GM18517 (cell line): ENCODE data around the gene AARS2.

Source experiments
- ATAC-seq: cut with Tn5 transposase; IDR thresholded peaks from one replicate; pipeline ENCODE4 v1.9.1; 2021; ENCODE audit warnings: mild to moderate bottlenecking, moderate library complexity; ENCODE audit not compliant: unreplicated experiment

The AARS2 gene

GRCh38 chr6:44263354-44264100 is 49.6 kb downstream of the AARS2 start:
- ATAC-seq = no peak

DNA sequence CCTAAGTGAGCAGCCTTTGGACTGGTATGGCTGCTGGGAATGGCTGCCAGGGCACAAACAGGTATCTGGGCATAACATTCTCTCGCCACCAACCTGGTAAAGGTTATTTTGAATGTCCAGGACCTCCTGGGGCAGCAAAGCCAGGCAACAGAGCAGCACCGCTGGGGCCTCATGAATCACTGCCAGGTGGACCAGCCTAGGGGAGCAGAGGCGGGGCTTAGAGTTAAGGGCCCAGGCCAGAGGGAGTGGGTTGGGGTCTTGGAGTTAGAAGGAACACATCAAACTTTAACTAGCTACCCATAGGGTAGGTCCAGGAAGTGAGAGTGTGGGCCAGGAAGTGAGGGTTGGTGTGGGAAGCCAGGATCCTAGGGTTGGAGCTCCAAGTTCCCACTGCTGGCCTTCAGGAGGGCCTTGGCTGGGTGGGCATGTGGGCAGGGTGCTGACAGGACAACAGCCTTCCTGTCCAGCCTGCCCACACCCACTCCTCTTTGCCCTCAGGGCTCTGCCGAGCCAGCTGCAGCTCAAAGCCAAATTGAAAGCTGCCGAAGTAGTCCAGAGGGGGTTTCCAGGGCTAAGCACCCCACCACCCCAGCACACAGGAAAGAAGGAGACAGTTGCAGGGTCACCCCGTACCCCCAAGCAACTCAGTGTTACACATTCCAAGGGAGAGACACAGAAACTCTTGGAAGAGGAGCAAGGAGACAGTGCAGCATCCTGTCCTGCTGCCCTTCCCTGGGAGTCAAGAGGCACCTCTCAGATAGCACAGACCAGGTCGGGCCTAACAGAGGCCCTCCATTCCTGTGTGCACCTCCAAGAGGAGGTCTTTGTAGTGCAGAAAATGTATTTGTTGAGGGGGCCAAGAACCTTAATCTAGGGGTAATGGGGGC is 50.4 kb downstream of the AARS2 start:
- no peak for ATAC-seq

DNA sequence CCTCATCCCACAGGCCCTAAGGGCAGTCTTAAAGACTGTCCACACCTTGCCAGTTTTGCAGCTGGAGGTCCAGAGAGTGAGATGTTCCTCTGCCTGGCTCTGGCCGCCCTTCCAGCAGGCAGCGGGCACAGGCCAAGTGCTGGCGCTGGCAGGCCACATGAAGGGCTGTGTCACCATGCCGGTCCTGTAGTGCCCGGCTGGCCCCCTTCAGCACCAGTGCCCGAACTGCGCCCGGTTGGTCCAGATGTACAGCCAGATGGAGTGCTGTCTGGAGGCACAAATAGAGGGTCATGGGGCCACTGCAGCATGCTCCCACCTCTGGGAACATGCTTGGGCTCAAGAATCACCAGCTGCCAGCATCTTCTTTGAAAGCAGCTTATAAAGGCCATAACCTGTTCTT is 51.6 kb downstream of the AARS2 start:
- no peak for ATAC-seq

DNA sequence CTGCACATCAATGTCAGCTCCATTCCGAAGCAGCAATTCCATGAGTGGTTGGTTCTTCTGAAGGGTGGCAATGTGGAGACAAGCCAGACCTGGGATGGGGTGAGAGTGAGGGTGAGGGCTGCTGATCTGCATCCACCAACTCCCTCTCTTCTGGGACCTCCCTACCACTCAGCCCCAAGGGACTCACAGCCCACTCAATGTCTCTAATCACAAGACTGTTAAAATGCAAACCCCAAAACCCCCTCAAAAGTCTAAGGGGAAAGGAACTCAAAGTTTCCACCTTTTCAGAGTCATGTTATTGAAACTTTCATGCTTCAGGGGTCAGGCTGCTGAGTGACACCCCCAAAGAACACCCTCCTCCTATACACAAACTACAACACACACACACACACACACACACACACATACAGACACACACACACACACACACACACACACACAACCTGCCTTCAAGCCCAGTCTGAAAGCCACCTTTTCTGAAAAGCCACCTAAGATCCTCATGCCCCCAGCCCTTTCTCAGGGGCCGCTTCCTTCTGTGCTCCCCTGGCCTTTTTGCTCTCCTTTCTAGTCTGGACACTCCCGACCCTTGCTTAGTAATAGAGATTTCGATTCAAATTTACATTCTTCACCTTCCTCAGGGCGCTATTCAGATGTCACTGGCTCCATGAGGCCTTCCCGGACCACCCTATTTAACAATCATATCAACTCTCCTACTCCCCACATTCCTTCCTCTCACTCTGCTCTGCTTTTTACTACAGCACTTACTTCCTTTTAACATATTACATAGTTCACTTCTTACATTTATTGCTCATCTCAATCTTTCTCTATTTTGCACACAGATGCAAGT is 52.5 kb downstream of the AARS2 start:
- no peak for ATAC-seq

DNA sequence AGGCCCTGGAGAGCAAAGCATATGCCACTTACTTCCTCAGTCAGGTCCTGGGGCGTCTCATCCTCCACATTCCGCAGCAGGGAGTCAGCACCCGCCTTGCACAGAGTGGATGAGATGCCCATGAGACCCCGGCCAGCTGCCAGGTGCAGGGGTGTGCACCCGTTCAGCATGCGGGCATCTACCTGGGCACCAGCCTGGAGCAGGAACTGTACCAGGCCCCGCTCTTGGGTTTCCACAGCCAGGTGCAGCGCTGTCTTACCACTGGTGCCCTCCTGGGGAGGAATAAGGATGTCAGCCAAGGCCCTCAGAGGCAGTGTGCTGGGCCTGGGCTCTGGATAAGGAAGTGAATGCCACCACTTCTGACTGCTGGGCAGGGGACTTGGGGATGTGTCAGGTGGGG is 53.1 kb downstream of the AARS2 start:
- ATAC-seq = no peak

- ATAC-seq = no peak
Measured at GRCh38 chr6:44258921-44259320, 54.2 kb downstream of the AARS2 start.

DNA sequence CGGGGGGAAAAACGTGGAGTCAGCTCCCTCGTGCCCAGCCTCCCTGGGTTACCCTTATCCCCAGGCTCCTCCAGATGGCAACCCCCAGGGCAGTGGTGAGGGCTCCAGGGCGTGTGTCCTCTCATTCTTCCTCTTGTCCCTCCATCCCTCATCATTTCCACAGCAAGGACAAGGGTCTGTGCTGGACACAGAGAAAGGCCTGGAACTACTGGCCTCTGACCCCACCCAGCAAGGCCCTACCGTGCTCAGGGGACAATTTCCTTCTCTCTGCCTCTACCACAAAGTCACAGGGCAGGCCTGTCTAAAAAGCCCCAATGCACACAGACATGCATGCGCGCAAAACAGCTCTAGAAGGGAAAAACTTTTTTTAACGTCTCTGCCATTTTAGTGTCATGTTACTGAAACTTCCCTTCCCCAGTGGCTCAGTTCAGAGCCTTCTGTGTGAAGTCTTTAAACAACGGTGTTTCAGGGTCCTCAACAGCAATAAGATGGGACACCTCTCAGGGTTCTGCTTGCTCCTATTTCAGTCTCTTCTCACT is 54.8 kb downstream of the AARS2 start:
- ATAC-seq = no peak

GRCh38 chr6:44257753-44258324 is 55.3 kb downstream of the AARS2 start:
- peak; percentile 28 for ATAC-seq

- ATAC-seq = peak; percentile 29
Measured at GRCh38 chr6:44257025-44257752, 56.0 kb downstream of the AARS2 start, which contains the start of gene SLC35B2. Gene SLC35B2 (minus strand): TSS chr6:44257528. CDS start chr6:44257410, 118 bp downstream.

DNA sequence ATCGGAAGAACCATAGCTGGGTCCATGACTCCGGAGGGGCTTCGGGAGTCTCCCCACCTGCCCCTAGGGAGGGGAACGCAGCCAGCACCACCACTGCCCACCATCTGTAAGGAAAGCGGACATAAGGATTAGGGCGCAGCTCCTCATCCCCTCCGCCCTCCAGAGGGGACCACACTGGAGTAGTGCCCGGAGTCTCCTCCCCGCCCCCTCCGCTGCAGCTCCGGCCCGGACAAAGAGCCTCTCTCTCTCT is 56.4 kb downstream of the AARS2 start:
- no peak for ATAC-seq

GRCh38 chr6:44255871-44256774 is 57.0 kb downstream of the AARS2 start:
- no peak for ATAC-seq

DNA sequence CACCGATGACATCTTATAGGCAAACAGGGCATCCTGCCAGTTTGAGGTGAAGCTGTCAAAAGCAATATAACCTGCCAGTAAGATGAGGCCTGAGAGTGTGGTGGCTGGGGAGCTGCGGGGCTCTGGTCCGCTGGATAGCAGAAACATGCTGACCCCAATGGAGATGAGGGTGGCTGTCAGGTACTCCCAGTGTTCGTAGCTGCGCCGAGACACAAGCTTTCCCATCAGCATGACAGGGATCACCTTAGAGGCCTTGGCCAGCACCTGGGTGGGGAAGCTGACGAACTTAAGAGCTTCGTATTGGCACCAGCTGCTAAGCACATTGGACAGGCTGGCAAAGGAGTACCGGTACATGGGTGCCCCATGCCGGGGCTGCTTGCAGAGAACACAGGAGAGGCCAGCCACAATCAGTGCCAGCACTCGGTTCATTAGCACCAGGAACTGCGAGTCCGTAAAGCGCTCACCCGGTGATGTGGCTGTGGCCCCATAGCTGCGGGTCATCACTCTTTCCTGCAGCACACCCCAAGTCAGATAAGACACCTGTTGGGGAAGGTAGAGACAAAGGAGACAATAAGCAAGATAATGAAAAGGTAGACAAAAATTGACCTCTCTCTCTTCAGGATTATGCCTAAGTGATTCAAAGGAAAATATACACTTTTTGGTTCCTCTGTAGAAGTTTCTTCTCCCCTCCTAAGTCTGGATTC is 57.9 kb downstream of the AARS2 start:
- no peak for ATAC-seq

DNA sequence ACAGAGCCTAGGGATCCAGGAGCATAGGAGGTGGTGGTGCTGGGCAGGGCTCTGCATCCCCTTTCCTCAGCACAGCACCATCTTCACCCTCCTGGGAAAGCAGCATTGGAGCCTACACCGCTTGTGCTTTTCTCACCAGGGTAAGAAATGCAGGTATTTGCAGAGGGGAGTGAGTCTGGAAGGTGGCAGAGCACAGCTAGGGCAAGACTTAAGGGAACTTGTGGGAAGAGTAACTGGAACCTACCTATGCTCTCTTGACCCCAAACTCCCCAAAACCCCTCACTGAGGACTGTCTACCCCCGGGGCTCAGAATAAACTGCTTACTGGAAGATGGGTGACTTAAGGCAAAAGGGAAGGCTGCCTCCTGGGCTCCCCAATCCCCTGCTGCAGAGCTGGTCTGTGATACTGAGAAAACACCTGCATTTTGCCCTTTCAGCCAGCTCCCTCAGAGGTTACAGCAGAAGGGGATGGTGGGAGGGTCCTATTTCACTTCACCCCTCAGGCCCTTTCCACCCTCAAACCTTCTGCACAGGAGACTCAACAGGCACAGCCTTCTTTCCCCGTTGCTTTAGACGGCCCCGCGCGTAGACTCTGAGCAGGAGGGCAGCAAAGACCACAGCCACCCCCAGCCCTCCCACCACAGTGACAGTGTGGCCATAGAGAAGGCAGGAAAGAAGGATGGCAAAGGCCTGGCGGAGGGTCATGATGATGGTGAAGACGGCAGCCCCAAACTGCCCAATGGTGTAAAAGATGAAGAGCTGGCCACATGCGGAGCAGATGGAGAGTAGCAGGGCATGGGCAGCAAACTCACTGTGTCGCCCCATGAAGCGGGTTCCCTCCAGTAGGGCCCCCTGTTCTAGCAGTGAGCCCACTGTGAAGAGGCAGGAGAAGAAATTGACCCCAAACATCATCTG is 58.7 kb downstream of the AARS2 start:
- no peak for ATAC-seq

GRCh38 chr6:44253307-44254101 is 59.6 kb downstream of the AARS2 start:
- no peak for ATAC-seq

DNA sequence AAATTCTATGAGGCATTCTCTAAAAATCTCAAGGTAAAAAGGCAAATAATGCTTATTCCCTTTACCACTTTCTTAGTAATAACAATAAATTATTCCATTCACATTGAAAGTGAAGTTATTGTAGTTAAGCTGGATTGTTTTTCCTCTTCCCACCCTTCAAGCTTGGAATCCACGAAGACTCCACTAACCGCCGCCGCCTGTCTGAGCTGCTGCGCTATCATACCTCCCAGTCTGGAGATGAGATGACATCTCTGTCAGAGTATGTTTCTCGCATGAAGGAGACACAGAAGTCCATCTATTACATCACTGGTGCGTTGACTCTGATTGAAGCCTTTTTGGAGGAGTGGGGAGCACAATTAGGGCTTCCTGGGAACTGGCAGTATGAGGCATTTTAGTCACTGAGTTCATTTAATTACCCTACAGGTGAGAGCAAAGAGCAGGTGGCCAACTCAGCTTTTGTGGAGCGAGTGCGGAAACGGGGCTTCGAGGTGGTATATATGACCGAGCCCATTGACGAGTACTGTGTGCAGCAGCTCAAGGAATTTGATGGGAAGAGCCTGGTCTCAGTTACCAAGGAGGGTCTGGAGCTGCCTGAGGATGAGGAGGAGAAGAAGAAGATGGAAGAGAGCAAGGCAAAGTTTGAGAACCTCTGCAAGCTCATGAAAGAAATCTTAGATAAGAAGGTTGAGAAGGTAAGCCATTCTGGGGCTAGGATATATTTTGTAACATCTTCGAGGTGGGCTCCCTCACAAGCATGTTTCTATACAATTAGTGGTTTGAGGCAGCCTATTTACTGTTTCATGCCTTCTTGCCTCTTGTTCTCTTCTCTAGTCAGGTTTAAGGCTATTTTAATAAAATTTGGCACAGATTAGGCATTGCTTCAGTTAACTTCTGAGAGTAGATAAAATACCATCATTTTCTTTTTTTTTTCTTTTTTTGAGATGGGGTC is 61.3 kb downstream of the AARS2 start:
- no peak for ATAC-seq

- ATAC-seq = no peak
Measured at GRCh38 chr6:44250718-44251123, 62.4 kb downstream of the AARS2 start.
